HEK293 (cell line): ENCODE results near the gene MALRD1.
A peak's percentile ranks its signal among the peaks of the same experiment; 100 is the strongest.

Source experiments
- KLF8 ChIP-seq: fragments of 450-650 bp; formaldehyde crosslinking; IDR thresholded peaks from 2 replicates; pipeline ENCODE4 v1.5.1; 2016; ENCODE audit warnings: missing biosample characterization, missing genetic modification characterization
- KLF9 ChIP-seq: fragments of 450-650 bp; formaldehyde crosslinking; IDR thresholded peaks from 2 replicates; pipeline ENCODE4 v1.5.1; 2016; ENCODE audit warnings: missing biosample characterization, missing genetic modification characterization, low read depth
- ZNF701 ChIP-seq: fragments of 450-650 bp; formaldehyde crosslinking; IDR thresholded peaks from 2 replicates; pipeline ENCODE4 v1.5.1; 2016; ENCODE audit warnings: missing biosample characterization, missing genetic modification characterization
- TF ChIP-seq, protein P1 (sequence below): fragments of 450-650 bp; formaldehyde crosslinking; IDR thresholded peaks from 2 replicates; pipeline ENCODE4 v1.5.1; 2016; ENCODE audit warnings: missing biosample characterization, missing genetic modification characterization, low read depth
- TF ChIP-seq, protein P2 (sequence below): fragments of 450-650 bp; formaldehyde crosslinking; IDR thresholded peaks from 2 replicates; pipeline ENCODE4 v1.5.1; 2016; ENCODE audit warnings: missing biosample characterization, missing genetic modification characterization
- TF ChIP-seq, protein P3 (sequence below): fragments of 450-650 bp; formaldehyde crosslinking; IDR thresholded peaks from 2 replicates; pipeline ENCODE4 v1.5.1; 2016; ENCODE audit warnings: missing biosample characterization, missing genetic modification characterization

DNA sequence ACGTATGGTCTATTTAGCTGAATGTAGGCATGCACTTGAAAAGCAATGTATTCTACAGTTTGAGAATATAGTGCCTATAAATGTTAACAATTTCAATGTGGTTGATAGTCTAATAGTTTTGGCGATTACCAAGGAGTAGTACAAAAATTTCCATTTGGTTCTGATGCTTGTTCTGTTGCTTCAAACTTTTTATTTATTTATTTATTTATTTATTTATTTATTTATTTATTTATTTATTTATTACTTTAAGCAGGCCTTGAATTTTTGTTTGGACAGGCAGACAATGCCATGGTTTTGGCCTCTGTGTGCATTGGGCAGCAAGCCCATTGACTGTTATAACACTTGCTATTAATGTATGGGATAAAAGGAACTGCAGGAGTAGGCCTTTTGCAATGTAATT, 36.5 kb upstream of the MALRD1 start:
- TF ChIP-seq KLF8 (tag by site-specific recombination): no peak
- TF ChIP-seq, protein P1, sequence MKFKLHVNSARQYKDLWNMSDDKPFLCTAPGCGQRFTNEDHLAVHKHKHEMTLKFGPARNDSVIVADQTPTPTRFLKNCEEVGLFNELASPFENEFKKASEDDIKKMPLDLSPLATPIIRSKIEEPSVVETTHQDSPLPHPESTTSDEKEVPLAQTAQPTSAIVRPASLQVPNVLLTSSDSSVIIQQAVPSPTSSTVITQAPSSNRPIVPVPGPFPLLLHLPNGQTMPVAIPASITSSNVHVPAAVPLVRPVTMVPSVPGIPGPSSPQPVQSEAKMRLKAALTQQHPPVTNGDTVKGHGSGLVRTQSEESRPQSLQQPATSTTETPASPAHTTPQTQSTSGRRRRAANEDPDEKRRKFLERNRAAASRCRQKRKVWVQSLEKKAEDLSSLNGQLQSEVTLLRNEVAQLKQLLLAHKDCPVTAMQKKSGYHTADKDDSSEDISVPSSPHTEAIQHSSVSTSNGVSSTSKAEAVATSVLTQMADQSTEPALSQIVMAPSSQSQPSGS: no peak
- no peak for TF ChIP-seq ZNF701
- TF ChIP-seq KLF9 (tag by site-specific recombination): no peak
- TF ChIP-seq, protein P2, sequence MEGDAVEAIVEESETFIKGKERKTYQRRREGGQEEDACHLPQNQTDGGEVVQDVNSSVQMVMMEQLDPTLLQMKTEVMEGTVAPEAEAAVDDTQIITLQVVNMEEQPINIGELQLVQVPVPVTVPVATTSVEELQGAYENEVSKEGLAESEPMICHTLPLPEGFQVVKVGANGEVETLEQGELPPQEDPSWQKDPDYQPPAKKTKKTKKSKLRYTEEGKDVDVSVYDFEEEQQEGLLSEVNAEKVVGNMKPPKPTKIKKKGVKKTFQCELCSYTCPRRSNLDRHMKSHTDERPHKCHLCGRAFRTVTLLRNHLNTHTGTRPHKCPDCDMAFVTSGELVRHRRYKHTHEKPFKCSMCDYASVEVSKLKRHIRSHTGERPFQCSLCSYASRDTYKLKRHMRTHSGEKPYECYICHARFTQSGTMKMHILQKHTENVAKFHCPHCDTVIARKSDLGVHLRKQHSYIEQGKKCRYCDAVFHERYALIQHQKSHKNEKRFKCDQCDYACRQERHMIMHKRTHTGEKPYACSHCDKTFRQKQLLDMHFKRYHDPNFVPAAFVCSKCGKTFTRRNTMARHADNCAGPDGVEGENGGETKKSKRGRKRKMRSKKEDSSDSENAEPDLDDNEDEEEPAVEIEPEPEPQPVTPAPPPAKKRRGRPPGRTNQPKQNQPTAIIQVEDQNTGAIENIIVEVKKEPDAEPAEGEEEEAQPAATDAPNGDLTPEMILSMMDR: no peak
- TF ChIP-seq, protein P3, sequence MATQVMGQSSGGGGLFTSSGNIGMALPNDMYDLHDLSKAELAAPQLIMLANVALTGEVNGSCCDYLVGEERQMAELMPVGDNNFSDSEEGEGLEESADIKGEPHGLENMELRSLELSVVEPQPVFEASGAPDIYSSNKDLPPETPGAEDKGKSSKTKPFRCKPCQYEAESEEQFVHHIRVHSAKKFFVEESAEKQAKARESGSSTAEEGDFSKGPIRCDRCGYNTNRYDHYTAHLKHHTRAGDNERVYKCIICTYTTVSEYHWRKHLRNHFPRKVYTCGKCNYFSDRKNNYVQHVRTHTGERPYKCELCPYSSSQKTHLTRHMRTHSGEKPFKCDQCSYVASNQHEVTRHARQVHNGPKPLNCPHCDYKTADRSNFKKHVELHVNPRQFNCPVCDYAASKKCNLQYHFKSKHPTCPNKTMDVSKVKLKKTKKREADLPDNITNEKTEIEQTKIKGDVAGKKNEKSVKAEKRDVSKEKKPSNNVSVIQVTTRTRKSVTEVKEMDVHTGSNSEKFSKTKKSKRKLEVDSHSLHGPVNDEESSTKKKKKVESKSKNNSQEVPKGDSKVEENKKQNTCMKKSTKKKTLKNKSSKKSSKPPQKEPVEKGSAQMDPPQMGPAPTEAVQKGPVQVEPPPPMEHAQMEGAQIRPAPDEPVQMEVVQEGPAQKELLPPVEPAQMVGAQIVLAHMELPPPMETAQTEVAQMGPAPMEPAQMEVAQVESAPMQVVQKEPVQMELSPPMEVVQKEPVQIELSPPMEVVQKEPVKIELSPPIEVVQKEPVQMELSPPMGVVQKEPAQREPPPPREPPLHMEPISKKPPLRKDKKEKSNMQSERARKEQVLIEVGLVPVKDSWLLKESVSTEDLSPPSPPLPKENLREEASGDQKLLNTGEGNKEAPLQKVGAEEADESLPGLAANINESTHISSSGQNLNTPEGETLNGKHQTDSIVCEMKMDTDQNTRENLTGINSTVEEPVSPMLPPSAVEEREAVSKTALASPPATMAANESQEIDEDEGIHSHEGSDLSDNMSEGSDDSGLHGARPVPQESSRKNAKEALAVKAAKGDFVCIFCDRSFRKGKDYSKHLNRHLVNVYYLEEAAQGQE (tag by site-specific recombination): peak; percentile 64
